Hematopoietic multipotent progenitor cell treated with erythropoietin and hydrocortisone succinate and interleukin-3 and kit ligand, for 15 days (in vitro differentiated cells): ENCODE results near the gene TRPC4AP.
"Not testable (repeated sequence)": the region's sequence is repeated elsewhere in the genome, so short reads cannot be mapped to it uniquely, and the experiment has no call there.

Experiments used
- DNase-seq: peaks from one replicate; pipeline ENCODE4 v3.0.0-alpha.2; 2015; ENCODE audit warnings: low spot score

TRPC4AP gene

DNA sequence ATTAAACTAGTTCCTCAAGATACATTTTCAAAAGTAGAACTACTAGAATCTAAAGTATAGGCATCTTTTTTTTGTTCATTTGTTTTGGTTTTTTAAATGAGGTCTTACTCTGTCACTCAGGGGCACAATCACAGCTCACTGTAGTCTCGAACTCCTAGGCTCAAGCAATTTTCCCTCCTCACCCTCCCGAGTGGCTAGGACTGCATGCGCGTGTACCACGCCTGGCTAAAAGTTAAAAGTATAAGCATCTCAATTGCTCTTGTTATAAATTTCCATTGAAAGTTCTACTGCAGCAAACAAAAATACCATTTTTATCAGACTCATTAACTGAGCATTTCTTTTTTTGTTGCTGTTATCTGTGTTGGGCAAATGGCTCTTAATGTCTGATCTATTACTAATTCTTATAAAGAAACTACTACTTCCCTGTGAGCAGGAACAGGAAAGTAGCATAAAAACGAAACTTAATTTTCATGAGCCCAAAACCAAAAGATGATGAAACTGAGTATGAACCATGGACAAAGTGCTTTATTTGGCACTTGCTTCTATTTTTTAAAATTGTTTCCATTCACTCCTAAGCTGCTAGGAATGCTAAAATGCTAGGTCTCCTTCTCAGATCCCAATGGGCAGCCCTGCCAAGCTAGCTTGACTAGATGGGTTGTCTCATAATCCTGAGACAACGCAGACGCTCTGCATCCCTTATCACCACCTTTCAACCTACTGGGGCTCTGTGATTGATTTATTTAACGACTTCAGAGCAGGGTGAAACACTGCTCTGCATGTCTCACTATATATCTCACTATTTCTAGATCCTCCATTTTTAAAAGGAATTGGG is 36.9 kb downstream of the TRPC4AP start:
- no peak for DNase-seq

DNA sequence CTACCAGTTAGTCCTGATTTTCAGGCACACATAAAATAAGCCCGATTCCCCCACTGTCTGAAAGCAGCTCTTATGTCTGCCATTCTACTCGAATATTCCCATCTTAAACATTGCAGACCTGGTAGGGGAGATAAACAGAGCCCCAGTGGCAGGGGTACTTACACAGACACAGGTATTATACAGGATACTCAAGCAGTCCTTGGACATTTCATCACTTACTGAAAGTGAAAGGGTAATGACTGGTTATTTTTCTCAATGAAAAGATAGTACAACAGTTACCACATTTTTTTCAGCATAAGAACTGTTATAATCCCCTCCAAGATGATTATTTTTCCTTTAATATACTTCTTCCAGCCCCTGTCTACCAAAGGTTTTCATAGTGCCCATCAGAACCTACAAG is 37.8 kb downstream of the TRPC4AP start:
- DNase-seq: no peak

- not testable (repeated sequence) for DNase-seq
These were observed 40.0 kb downstream of the TRPC4AP start for GRCh38 chr20:35052616-35053015.

GRCh38 chr20:35049776-35050352 is 42.7 kb downstream of the TRPC4AP start:
- DNase-seq: no peak

- no peak for DNase-seq
These were observed 43.9 kb downstream of the TRPC4AP start for GRCh38 chr20:35048739-35049138.

DNA sequence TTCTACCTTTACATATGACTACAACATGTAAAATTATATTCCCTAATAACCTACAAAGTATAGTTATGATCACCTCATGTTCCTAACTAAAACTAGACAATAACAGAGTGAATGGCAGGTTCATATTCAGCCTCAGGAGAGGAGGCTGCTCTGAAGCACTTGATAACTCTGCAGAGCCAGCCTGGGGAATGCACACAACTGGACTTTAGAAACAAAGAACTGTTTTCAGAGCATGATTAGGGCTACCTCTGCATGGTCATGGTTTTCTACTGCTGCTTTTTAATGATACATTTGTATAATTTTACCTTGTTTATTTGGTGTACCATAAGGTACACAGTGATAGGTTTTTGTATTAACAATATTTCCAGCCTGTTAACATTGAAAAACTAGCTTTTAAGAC is 50.3 kb downstream of the TRPC4AP start:
- DNase-seq: no peak

DNA sequence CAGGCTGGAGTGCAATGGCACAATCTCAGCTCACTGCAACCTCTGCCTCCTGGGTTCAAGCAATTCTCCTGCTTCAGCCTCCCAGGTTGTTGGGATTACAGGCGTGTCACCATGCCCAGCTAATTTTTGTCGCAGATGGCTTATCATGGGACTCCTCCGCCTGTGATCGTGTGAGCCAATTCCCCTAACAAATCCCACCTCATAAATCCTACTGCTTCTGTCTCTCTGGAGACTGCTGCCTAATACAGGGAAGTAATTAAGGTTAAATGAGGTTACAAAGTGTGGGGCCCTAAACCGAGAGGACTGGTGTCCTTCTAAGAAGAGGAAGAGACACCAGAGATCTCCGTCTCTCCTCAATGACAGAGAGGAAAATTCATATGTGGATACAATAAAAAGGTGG is 52.0 kb downstream of the TRPC4AP start:
- DNase-seq: no peak

DNA sequence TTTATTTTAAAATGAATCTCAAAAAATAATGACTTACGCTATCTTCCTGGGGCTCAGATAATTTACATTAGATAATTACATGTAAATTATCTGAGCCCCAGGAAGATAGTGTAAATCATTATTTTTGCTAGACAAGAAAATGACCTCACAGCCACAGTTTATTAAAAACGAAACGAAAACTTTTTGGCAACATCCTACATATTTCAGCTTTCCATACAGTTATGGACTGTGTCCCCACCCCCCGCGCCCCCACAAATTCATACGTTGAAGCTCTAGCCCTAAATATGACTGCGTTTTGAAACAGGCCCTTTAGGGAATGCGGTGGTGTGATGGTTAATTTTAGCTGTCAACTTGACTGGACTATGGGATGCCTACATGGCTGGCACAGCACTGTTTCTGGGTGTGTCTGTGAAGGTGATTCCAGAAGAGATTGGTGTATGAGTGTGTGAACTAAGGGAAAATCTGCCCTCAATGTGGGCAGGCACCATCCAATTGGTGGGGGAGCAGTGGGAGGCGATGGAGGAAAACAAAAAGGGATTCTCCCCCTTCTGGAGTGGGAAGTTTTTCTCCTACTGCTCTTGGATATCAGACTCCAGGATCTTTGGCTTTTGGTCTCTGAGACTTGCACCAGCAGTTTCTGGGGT is 52.6 kb downstream of the TRPC4AP start:
- DNase-seq: no peak

DNA sequence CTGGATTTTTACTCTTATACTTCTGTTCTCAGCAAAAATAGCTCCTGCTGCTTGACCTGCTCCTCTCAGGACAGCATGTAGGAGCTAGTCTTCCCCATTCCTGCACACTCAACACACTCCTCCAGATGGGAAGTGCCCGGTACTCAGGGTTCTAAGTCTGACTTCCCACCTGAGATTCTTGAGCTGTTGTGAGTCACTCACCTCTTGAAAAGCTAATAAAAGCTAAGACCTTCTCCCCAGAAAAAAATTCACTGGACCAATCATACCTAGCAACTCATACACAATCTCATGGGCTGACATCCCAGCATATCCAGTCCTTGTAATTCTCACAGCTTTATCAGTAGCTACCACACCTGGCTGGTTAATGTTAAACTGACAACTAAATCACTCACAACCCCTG is 53.5 kb downstream of the TRPC4AP start:
- no peak for DNase-seq

GRCh38 chr20:35034145-35034544 is 58.5 kb downstream of the TRPC4AP start:
- no peak for DNase-seq

- DNase-seq: no peak
These were observed 62.5 kb downstream of the TRPC4AP start for GRCh38 chr20:35030136-35030535.

DNA sequence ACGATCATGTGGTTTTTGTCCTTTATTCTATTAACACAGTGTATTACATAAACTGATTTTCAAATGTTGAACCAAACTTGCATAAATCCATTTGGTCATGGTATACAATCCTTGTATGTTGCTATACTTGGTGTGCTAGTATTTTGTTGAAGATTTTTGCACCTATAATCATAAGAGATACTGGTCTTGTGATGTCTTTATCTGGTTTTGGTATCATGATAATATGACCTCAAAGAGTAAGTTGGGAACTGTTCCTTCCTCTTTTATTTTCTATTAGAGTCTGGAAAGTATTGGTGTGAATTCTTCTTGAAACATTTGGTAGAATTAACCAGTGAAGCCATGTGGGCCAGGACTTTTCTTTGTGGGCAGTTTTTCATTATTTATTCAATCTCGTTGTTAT is 65.3 kb downstream of the TRPC4AP start:
- DNase-seq: no peak

DNA sequence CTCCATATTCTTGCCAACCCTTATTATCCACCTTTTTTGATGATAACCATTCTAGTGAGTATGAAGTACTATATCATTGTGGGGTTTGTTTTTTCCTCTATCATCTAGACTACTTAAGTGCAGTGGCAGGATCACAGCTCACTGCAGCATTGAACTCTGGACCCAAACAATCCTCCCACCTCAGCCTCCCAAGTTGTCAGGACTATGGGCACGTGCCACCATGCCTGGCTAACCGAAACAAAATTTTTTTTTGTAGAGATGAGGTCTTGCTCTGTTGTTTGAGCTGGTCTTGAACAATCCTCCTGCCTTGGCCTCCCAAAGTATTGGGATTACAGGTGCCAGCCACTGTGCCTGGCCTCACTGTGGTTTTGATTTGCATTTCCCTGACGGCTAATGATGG is 67.5 kb downstream of the TRPC4AP start:
- DNase-seq: no peak

GRCh38 chr20:35023624-35024023 is 69.0 kb downstream of the TRPC4AP start:
- DNase-seq: no peak

DNA sequence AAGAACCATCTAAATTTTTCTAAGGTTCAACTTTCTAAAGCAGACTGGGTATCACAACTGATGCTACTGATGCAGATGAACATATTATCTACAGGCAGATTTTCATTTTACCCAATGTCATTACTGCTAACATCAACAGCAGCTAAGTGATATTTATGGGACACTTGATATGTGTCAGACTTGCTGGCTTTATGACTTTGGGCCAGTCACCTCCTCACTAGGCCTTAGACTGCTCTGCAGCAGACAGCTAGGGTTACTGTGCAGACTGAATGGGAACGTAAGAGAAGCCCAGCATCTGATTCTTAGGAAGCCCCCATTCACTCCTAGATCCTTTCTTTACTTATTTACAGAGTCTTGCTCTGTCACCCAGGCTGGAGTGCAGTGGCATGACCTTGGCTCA is 70.8 kb downstream of the TRPC4AP start:
- no peak for DNase-seq

GRCh38 chr20:35021063-35021462 is 71.5 kb downstream of the TRPC4AP start:
- no peak for DNase-seq

- no peak for DNase-seq
These were observed 72.3 kb downstream of the TRPC4AP start for GRCh38 chr20:35020108-35020928.

GRCh38 chr20:35018590-35019371 is 73.8 kb downstream of the TRPC4AP start:
- peak; percentile 81 for DNase-seq

DNA sequence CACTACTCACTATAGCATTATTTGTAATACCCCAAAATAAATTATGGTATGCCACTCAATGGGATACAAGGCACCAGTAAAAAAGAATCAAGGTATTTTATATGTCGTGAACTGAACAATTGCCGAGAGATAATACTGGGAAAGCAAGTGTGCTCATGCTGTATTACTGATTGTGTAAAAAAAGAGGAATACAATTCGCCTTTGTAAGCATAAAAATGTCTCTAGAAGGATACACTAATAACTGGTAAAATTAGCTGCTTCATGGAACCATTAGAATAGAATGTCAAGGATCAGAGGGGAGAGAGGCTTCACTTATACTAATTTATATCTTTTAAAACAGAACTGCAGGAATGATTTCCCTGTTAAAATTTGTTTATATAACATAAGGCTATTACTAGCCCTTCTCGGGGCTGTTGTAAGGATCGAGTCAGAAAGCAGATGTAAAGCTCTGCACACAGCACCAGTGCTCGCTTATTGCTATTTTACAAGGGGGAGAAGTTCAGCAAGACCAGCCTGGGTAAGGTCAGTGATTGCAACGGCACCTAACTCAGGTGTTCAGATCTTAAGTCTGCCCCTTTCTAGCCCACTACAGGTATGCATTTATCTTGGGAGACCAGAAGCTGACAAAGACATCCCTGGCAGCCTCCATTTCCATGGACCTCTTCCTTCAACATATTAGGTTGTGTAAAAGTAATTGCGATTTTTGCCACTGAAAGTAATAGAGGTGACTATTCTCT is 75.3 kb downstream of the TRPC4AP start:
- DNase-seq: no peak

GRCh38 chr20:35015863-35016193 is 76.8 kb downstream of the TRPC4AP start:
- DNase-seq: no peak

DNA sequence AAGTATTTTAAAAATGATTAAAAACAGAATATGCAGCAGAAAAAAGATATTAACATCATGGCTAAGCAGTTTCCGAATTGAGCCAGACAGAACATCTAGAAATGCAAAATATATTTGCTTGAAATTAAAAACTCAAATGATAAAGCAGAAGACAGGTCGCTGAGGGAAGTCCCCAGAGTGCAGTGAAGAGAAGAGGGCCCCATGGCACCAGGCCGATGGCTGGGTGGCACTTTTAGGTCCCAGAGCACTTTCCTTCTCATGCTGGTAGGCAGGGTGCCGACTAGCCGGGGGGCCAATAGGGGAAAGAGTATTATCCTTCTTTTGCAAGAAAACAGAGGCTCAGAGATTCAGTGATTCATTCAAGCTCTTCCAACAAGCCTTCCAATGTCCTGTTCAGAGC is 78.1 kb downstream of the TRPC4AP start:
- DNase-seq: no peak
